ENCODE results near the gene KCNK1. TPM values are rescaled to one million over a fixed set of nuclear protein-coding genes. Genes with fewer than 3 reads are reported as not detected.

Gene KCNK1
- total RNA-seq, 1 donor from 2014 or later = 6.3 TPM

DNA sequence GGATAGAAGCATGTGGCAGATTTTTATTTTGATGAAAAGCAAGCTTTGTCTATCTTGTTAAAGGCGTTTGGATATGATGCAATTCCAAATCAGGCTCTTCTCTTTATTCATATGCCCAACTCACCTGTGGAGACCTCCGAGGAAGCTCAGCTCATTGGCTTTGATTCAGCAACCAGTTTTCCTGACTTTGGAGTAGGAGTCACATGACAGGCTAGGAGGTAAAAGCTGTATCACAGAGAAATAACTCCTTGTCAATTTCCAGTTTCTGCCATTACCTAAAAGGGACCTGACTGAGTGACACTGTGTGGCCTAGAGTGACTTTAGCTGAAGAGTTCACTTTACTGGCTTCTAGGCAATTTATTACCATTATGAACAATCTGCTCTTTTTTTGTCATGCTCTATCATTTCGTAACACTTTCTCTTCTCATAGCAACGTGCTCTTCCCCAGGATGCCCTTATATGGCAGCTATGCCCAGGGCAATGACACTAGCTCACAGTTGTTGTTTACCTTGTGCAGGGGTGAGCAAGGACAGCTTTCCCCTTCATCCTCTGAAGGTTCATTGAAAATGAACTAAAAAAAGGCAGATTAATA is 107.2 kb downstream of the KCNK1 start:
- no peak for DNase-seq (ENCODE audit: low read depth)
- Histone ChIP-seq H3K36me3 (ENCODE audit: control insufficient read depth, insufficient read depth, low read length) (no peaks in the 10 kb centered on the region), H3K27me3 (ENCODE audit: control insufficient read depth, insufficient read depth, low read length) (no peaks in the 10 kb centered on the region), H3K4me3 (ENCODE audit: low read depth, low read length) (no peak overlapping the region)
- TF ChIP-seq, protein P1, sequence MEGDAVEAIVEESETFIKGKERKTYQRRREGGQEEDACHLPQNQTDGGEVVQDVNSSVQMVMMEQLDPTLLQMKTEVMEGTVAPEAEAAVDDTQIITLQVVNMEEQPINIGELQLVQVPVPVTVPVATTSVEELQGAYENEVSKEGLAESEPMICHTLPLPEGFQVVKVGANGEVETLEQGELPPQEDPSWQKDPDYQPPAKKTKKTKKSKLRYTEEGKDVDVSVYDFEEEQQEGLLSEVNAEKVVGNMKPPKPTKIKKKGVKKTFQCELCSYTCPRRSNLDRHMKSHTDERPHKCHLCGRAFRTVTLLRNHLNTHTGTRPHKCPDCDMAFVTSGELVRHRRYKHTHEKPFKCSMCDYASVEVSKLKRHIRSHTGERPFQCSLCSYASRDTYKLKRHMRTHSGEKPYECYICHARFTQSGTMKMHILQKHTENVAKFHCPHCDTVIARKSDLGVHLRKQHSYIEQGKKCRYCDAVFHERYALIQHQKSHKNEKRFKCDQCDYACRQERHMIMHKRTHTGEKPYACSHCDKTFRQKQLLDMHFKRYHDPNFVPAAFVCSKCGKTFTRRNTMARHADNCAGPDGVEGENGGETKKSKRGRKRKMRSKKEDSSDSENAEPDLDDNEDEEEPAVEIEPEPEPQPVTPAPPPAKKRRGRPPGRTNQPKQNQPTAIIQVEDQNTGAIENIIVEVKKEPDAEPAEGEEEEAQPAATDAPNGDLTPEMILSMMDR (IDR thresholded peaks at IDR 0.05; ENCODE audit: insufficient read depth, low read length, poor library complexity, severe bottlenecking) = no peak

Measured in kidney epithelial cell (primary cell).